ENCODE results near the gene AFF3. TPM values are rescaled to one million over a fixed set of nuclear protein-coding genes. Genes with fewer than 3 reads are reported as not detected.

Gene AFF3
- total and polyA plus RNA-seq, 2 donors (not counting 3 experiments of a cell fraction or from before 2014, with no cell fraction given) = 0.06 to 0.07 TPM

- Histone ChIP-seq H3K9me1 (replicated peaks; ENCODE audit: control insufficient read depth, extremely low read depth, insufficient read depth, low read length) (no peaks in the 10 kb centered on the region), H3K4me2 (ENCODE audit: insufficient read depth, low read length) (no peak overlapping the region), H3K27ac (ENCODE audit: insufficient read depth, low read depth, low read length) (no peak overlapping the region), H3K27me3 (ENCODE audit: control insufficient read depth in 2 of 2, insufficient read depth in 2 of 2, low read length in 2 of 2) (no peaks in the 10 kb centered on the region), H3K4me1 (ENCODE audit: control insufficient read depth, extremely low read depth, insufficient read depth, low read length) (no peaks in the 10 kb centered on the region), H3K9me3 (replicated peaks; ENCODE audit: control insufficient read depth, insufficient read depth, low read length) (no peaks in the 10 kb centered on the region), H3K9ac (replicated peaks; ENCODE audit: extremely low read depth, insufficient read depth, low read length) (no peak overlapping the region), H4K20me1 (replicated peaks; ENCODE audit: control insufficient read depth, extremely low read depth, insufficient read depth, low read length) (no peaks in the 10 kb centered on the region), H3K36me3 (ENCODE audit: control insufficient read depth in 2 of 2, extremely low read depth in 1 of 2, insufficient read depth in 2 of 2, low read length in 2 of 2) (no peaks in the 10 kb centered on the region), H3K4me3 (replicated peaks in 1 of 3; ENCODE audit: insufficient read depth in 1 of 3, low read depth in 1 of 3, low read length in 3 of 3) (no peak overlapping the region), H2AFZ (ENCODE audit: low read depth, low read length) (no peak overlapping the region), H3K79me2 (ENCODE audit: control insufficient read depth, insufficient read depth, low read length) (no peaks in the 10 kb centered on the region)
- DNase-seq (ENCODE audit: low read depth, low spot score) (no peak), FAIRE-seq (no peak)
- dilution Hi-C loops (cut with MboI; ENCODE audit: extremely low pct_ligation_motif_present, low sequenced_read_pairs) = no loop called here
- ChIA-PET POLR2A (no interaction called here), CTCF (interaction anchor here (0.8 kb wide), 1 partner anchor 47 kb away, joined by 4 read pairs; no protein-coding TSS in a partner anchor)
- no peak for TF ChIP-seq JUN (IDR thresholded peaks at IDR 0.05; ENCODE audit: borderline replicate concordance, insufficient read depth, insufficient read length, low read depth)
- TF ChIP-seq MYC (IDR thresholded peaks at IDR 0.05; ENCODE audit: low read depth, low read length) = no peak
- intact Hi-C loops (cut with micrococcal nuclease) = no loop called here
- BruUV-seq (replicated peaks) = no TSS peak
Measured at GRCh38 chr2:99771681-99772333, 370.6 kb downstream of the AFF3 start.

- FAIRE-seq = no peak
- H3K27me3 ChIP-seq (ENCODE audit: control insufficient read depth in 2 of 2, insufficient read depth in 2 of 2, low read length in 2 of 2) = peaks cover 0 to 4% of the 10 kb centered on the region in 2 experiments
Measured at GRCh38 chr2:99770876-99771275, 371.5 kb downstream of the AFF3 start.

More at GRCh38 chr2:99770876-99771275, 371.5 kb downstream of the AFF3 start:
- Histone ChIP-seq H3K4me2 (ENCODE audit: insufficient read depth, low read length) (no peak overlapping the region), H3K9ac (replicated peaks; ENCODE audit: extremely low read depth, insufficient read depth, low read length) (no peak overlapping the region), H3K9me1 (replicated peaks; ENCODE audit: control insufficient read depth, extremely low read depth, insufficient read depth, low read length) (no peaks in the 10 kb centered on the region), H3K9me3 (replicated peaks; ENCODE audit: control insufficient read depth, insufficient read depth, low read length) (no peaks in the 10 kb centered on the region), H3K4me3 (replicated peaks in 1 of 3; ENCODE audit: insufficient read depth in 1 of 3, low read depth in 1 of 3, low read length in 3 of 3) (no peak overlapping the region), H3K36me3 (ENCODE audit: control insufficient read depth in 2 of 2, extremely low read depth in 1 of 2, insufficient read depth in 2 of 2, low read length in 2 of 2) (no peaks in the 10 kb centered on the region), H3K79me2 (ENCODE audit: control insufficient read depth, insufficient read depth, low read length) (no peaks in the 10 kb centered on the region), H3K27ac (ENCODE audit: insufficient read depth, low read depth, low read length) (no peak overlapping the region), H4K20me1 (replicated peaks; ENCODE audit: control insufficient read depth, extremely low read depth, insufficient read depth, low read length) (no peaks in the 10 kb centered on the region), H2AFZ (ENCODE audit: low read depth, low read length) (no peak overlapping the region), H3K4me1 (ENCODE audit: control insufficient read depth, extremely low read depth, insufficient read depth, low read length) (no peaks in the 10 kb centered on the region)
- ChIA-PET CTCF (no interaction called here), POLR2A (no interaction called here)
- no peak for DNase-seq (ENCODE audit: low read depth, low spot score)
- dilution Hi-C loops (cut with MboI; ENCODE audit: extremely low pct_ligation_motif_present, low sequenced_read_pairs) (no loop called here), intact Hi-C loops (cut with micrococcal nuclease) (no loop called here)
- TF ChIP-seq, protein P1, sequence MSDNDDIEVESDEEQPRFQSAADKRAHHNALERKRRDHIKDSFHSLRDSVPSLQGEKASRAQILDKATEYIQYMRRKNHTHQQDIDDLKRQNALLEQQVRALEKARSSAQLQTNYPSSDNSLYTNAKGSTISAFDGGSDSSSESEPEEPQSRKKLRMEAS (IDR thresholded peaks at IDR 0.05; ENCODE audit: insufficient read depth, insufficient read length) = no peak
- no peak for TF ChIP-seq POLR2AphosphoS5 (IDR thresholded peaks at IDR 0.05; ENCODE audit: insufficient read depth, low read depth, low read length)
- TF ChIP-seq, protein P2, sequence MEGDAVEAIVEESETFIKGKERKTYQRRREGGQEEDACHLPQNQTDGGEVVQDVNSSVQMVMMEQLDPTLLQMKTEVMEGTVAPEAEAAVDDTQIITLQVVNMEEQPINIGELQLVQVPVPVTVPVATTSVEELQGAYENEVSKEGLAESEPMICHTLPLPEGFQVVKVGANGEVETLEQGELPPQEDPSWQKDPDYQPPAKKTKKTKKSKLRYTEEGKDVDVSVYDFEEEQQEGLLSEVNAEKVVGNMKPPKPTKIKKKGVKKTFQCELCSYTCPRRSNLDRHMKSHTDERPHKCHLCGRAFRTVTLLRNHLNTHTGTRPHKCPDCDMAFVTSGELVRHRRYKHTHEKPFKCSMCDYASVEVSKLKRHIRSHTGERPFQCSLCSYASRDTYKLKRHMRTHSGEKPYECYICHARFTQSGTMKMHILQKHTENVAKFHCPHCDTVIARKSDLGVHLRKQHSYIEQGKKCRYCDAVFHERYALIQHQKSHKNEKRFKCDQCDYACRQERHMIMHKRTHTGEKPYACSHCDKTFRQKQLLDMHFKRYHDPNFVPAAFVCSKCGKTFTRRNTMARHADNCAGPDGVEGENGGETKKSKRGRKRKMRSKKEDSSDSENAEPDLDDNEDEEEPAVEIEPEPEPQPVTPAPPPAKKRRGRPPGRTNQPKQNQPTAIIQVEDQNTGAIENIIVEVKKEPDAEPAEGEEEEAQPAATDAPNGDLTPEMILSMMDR (IDR thresholded peaks at IDR 0.05; ENCODE audit: extremely low read depth in 1 of 2, insufficient read depth in 1 of 2, low read depth in 1 of 2, low read length in 2 of 2) = no peak
- TF ChIP-seq JUN (IDR thresholded peaks at IDR 0.05; ENCODE audit: borderline replicate concordance, insufficient read depth, insufficient read length, low read depth) = no peak
- no peak for TF ChIP-seq EZH2 (IDR thresholded peaks at IDR 0.05; ENCODE audit: borderline replicate concordance, low read depth, low read length, severe bottlenecking)
- TF ChIP-seq POLR2A (IDR thresholded peaks at IDR 0.05; ENCODE audit: low read depth, low read length) = no peak
- no peak for TF ChIP-seq GATA2 (IDR thresholded peaks at IDR 0.05; ENCODE audit: insufficient read depth, insufficient read length, low read depth, low read length)
- no peak for TF ChIP-seq MYC (IDR thresholded peaks at IDR 0.05; ENCODE audit: low read depth, low read length)
- no peak for TF ChIP-seq FOS (IDR thresholded peaks at IDR 0.05; ENCODE audit: borderline replicate concordance, insufficient read depth, low read length)
- no TSS peak for BruUV-seq (replicated peaks)
